NOMO-1 treated with DMSO at 0.1 percent for 48 hours (cell line): Measurements from ENCODE around the gene TMEM269.
A peak's percentile ranks its signal among the peaks of the same experiment; 100 is the strongest.

Experiments
- DNase-seq: peaks from one replicate; lab custom pipeline; 2025; ENCODE audit not compliant: unreplicated experiment; lab: John Stamatoyannopoulos, UW

TMEM269 gene

GRCh38 chr1:42784946-42785693 is at the start of gene TMEM269:
TMEM269 (plus strand) TSS chr1:42784991; CDS start chr1:42789894, 4,903 bp downstream.
- no peak for DNase-seq

- no peak for DNase-seq
Measured at GRCh38 chr1:42735056-42735455, 49.7 kb upstream of the TMEM269 start.

GRCh38 chr1:42735477-42736105 is 49.2 kb upstream of the TMEM269 start:
- no peak for DNase-seq

GRCh38 chr1:42736152-42736551 is 48.6 kb upstream of the TMEM269 start:
- DNase-seq = peak; percentile 14

GRCh38 chr1:42736571-42737200 is 48.1 kb upstream of the TMEM269 start:
- no peak for DNase-seq

- DNase-seq = peak; percentile 90
Measured at GRCh38 chr1:42737257-42737656, 47.5 kb upstream of the TMEM269 start.

GRCh38 chr1:42737986-42738677 is 46.7 kb upstream of the TMEM269 start:
- DNase-seq = no peak

- DNase-seq = no peak
Measured at GRCh38 chr1:42738678-42739226, 46.0 kb upstream of the TMEM269 start.

- DNase-seq = no peak
Measured at GRCh38 chr1:42739753-42740700, 44.8 kb upstream of the TMEM269 start, which contains the start of gene CLDN19. CLDN19 (minus strand) TSS chr1:42740236; CDS start chr1:42740063, 173 bp downstream.

GRCh38 chr1:42740851-42741580 is 43.8 kb upstream of the TMEM269 start:
- no peak for DNase-seq

- no peak for DNase-seq
Measured at GRCh38 chr1:42741706-42742105, 43.1 kb upstream of the TMEM269 start.

- no peak for DNase-seq
Measured at GRCh38 chr1:42742141-42742540, 42.6 kb upstream of the TMEM269 start.

GRCh38 chr1:42742617-42743316 is 42.0 kb upstream of the TMEM269 start:
- DNase-seq = no peak

GRCh38 chr1:42743317-42744147 is 41.3 kb upstream of the TMEM269 start:
- no peak for DNase-seq

- no peak for DNase-seq
Measured at GRCh38 chr1:42744148-42744413, 40.7 kb upstream of the TMEM269 start.

GRCh38 chr1:42745851-42746250 is 38.9 kb upstream of the TMEM269 start:
- no peak for DNase-seq

- DNase-seq = no peak
Measured at GRCh38 chr1:42746436-42747105, 38.2 kb upstream of the TMEM269 start.

- no peak for DNase-seq
Measured at GRCh38 chr1:42747125-42747524, 37.7 kb upstream of the TMEM269 start.
